Measurements from ENCODE around the gene DOK3. TPM values are rescaled to one million over a fixed set of nuclear protein-coding genes. Genes with fewer than 3 reads are reported as not detected.

DOK3 gene
- total RNA-seq, 6 experiments from 2014 or later, result 2.5 to 6.6 (median 3.9) TPM

DNA sequence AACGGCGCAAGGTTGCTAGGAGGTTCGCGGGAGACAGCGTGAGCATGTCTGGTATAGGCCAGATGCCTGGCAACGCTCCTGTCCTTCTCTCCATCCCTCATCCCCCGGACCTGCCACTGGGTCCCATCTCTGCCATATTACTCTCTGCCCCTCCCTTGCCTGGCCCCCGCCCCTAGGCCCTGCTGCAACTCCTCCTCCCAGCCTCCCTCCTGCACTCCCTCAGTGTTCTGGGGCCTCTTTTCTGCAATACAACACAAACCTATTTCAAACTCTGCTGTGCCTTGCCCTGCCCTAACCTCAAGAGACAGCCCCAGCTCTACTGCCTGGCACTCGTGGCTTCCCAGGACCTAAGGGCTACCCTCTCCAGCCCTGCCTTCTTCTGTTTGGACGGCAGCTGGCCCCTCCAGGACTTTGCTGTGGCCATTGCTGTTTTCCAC lies 27.2 kb downstream of the DOK3 start:
- Histone ChIP-seq H3K4me1 (peaks cover 0 to 17% (median 8%) of the 10 kb centered on the region in 4 donors), H3K27me3 (no peaks in the 10 kb centered on the region), H3K27ac (no peak overlapping the region), H3K9me3 (no peaks in the 10 kb centered on the region), H3K4me3 (no peak overlapping the region), H3K36me3 (no peaks in the 10 kb centered on the region)
- ATAC-seq (no peak), DNase-seq (no peak)
- WGBS (ENCODE audit: insufficient coverage, low coverage, low lambda C conversion rate, missing lambda C conversion rate), result 91% methylated on average over 10 of the region's 10 CpGs
- TF ChIP-seq, protein P1, sequence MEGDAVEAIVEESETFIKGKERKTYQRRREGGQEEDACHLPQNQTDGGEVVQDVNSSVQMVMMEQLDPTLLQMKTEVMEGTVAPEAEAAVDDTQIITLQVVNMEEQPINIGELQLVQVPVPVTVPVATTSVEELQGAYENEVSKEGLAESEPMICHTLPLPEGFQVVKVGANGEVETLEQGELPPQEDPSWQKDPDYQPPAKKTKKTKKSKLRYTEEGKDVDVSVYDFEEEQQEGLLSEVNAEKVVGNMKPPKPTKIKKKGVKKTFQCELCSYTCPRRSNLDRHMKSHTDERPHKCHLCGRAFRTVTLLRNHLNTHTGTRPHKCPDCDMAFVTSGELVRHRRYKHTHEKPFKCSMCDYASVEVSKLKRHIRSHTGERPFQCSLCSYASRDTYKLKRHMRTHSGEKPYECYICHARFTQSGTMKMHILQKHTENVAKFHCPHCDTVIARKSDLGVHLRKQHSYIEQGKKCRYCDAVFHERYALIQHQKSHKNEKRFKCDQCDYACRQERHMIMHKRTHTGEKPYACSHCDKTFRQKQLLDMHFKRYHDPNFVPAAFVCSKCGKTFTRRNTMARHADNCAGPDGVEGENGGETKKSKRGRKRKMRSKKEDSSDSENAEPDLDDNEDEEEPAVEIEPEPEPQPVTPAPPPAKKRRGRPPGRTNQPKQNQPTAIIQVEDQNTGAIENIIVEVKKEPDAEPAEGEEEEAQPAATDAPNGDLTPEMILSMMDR (IDR thresholded peaks at IDR 0.05), result no peak
- TF ChIP-seq POLR2A (IDR thresholded peaks at IDR 0.05), result no peak
- intact Hi-C loops (cut with DNase I), result no loop called here

DNA sequence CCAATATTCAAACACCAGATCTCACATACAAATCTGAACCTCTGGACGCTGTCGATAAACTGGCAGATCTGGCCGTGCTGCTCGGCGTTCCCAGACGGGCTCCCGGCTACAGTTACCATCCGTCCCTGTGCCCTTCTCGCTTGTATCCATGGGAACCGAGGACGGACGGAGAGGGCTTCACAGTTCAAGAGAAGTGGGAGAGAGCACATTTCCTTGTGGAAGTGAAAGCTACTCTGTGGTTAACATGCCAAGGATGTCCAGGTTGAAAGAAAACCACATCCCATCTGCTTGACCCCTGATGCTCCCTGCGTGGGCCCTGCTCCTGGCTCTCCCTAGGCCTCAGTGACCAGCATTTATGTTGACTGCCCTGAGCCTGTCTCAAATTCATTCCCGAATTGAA lies 29.9 kb downstream of the DOK3 start:
- ATAC-seq, result peak; percentile 27 to 47 (median 36)
- intact Hi-C loops (cut with DNase I), result no loop called here

DNA sequence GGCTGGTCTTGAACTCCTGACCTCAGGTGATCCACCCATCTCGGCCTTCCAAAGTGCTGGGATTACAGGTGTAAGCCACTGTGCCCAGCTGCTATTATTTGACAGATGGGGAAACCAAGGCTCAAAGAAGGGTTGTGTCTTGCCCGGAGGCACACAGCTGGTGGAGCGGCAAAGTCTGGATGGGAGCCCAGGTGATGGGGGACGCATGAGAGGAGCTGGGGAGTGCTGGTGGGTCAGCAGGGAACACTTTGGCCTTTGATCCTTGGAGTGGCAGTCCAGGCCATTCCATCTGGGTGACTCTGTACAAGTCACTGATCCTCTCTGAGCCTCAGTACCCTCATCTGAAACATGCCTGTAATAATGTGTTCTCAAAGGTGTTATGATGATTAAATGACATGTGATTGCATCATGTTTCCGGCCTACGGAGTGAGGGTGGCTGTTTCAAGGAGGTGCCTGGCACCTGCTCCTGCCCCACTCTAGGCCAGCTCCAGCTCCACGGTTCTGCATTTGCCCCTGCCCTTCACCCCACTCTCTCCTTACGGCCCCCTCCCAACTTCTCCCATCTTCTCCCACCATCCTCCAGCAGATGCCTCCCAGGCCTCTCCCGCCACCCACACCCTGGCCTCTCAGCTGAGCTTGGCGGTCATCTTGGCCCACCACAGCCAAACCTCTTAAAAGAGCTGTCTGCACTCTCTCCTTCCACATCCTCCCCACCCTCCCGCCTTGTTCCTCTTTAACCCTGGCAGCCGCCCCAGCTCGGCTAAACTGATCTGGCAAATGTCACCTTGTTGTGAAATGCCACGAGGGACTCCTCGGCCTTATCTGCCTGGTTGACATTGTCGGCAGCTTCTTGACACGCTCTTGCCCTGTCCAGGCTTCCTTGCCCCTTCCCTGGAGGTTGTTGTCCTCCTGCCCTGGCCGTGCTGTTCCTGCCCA lies 30.6 kb downstream of the DOK3 start:
- Histone ChIP-seq H3K4me3 (no peak overlapping the region), H3K27me3 (no peaks in the 10 kb centered on the region), H3K9me3 (no peaks in the 10 kb centered on the region), H3K36me3 (no peaks in the 10 kb centered on the region), H3K27ac (peak overlapping the region in 1 of 3 donors; percentile 32), H3K4me1 (peaks cover 0 to 17% (median 8%) of the 10 kb centered on the region in 4 donors)
- 22% methylated on average over 17 of the region's 18 CpGs for WGBS (ENCODE audit: insufficient coverage, low coverage, low lambda C conversion rate, missing lambda C conversion rate)
- ATAC-seq, result peak; percentile 80 to 93 (median 88)
- TF ChIP-seq, protein P1 (IDR thresholded peaks at IDR 0.05), result no peak
- TF ChIP-seq POLR2A (IDR thresholded peaks at IDR 0.05), result no peak
- DNase-seq, result peak; percentile 77 to 87 (median 85)
- intact Hi-C loops (cut with DNase I), result no loop called here

More for the DNA sequence above, 29.9 kb downstream of the DOK3 start:
- Histone ChIP-seq H3K9me3 (no peaks in the 10 kb centered on the region), H3K36me3 (no peaks in the 10 kb centered on the region), H3K27me3 (no peaks in the 10 kb centered on the region), H3K4me3 (no peak overlapping the region), H3K4me1 (peaks cover 0 to 17% (median 8%) of the 10 kb centered on the region in 4 donors), H3K27ac (peak overlapping the region in 1 of 3 donors; percentile 32)
- 35% methylated on average over 13 of the region's 14 CpGs for WGBS (ENCODE audit: insufficient coverage, low coverage, low lambda C conversion rate, missing lambda C conversion rate)
- DNase-seq, result no peak
- TF ChIP-seq, protein P1 (IDR thresholded peaks at IDR 0.05), result no peak
- no peak for TF ChIP-seq POLR2A (IDR thresholded peaks at IDR 0.05)

DNA sequence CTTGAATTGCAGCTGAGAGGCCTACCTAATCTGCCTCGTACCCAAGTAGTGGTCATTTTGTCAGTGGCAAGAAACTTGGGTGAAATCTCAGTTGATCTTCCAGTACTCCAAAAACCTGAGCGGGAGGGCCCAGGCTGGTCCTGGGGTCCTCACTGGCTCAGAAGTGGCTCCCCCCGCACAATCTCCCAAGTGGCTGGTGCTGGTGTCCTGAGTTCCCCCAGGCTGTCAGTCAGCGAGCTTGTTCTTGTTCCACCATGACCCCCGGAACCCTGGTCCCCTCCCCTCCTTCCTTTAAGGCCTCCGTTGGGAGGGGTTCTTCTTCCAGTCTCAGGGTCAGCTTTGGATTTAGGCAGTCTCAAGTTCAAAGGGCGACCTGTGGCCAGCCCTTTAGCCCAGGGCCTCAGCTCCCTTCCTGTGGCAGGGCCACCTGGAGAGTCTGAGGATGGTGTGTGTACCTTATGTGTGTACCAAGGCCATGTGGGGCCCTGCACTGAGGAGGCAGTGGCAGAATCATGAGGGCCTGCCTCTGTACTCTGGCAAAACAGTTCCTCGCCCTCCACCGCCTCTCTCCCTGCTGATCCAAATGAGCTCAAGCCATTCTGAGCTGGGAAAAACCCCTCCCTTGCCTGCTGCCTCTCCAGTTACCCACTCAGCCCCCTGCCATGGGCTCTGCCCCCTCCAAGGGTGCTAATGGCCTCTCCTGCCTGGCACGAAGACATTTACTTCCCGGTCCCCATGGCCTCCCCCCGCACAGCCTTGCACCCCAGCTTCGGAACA lies 31.7 kb downstream of the DOK3 start:
- intact Hi-C loops (cut with DNase I), result no loop called here
- 100% methylated on average over 5 of the region's 13 CpGs for WGBS (ENCODE audit: insufficient coverage, low coverage, low lambda C conversion rate, missing lambda C conversion rate)
- Histone ChIP-seq H3K27ac (no peak overlapping the region), H3K4me1 (peaks cover 0 to 17% (median 8%) of the 10 kb centered on the region in 4 donors), H3K9me3 (no peaks in the 10 kb centered on the region), H3K36me3 (no peaks in the 10 kb centered on the region), H3K27me3 (no peaks in the 10 kb centered on the region), H3K4me3 (no peak overlapping the region)
- DNase-seq (no peak), ATAC-seq (no peak)
- TF ChIP-seq, protein P1 (IDR thresholded peaks at IDR 0.05), result no peak
- TF ChIP-seq POLR2A (IDR thresholded peaks at IDR 0.05), result no peak
